ENCODE results near the gene PYCR2.
"Not testable (repeated sequence)": the region's sequence is repeated elsewhere in the genome, so short reads cannot be mapped to it uniquely, and the experiment has no call there.

GRCh38 chr1:225939097-225939938 lies 15.3 kb upstream of the PYCR2 start:
- TF ChIP-seq POLR2A (IDR thresholded peaks at IDR 0.05; ENCODE audit: low read length); NR3C1 (IDR thresholded peaks at IDR 0.05); TP53 (CRISPR knock-in tag; IDR thresholded peaks at IDR 0.05); SMC3 (IDR thresholded peaks at IDR 0.05); CHD2 (IDR thresholded peaks at IDR 0.05; ENCODE audit: low read length, partially characterized antibody); MAZ (IDR thresholded peaks at IDR 0.05; ENCODE audit: borderline replicate concordance, low read depth, low read length); MYC (IDR thresholded peaks at IDR 0.05; ENCODE audit: borderline replicate concordance, low read length); REST (IDR thresholded peaks at IDR 0.05); MAFK (IDR thresholded peaks at IDR 0.05; ENCODE audit: partially characterized antibody): not testable (repeated sequence)
- TF ChIP-seq, protein P1, sequence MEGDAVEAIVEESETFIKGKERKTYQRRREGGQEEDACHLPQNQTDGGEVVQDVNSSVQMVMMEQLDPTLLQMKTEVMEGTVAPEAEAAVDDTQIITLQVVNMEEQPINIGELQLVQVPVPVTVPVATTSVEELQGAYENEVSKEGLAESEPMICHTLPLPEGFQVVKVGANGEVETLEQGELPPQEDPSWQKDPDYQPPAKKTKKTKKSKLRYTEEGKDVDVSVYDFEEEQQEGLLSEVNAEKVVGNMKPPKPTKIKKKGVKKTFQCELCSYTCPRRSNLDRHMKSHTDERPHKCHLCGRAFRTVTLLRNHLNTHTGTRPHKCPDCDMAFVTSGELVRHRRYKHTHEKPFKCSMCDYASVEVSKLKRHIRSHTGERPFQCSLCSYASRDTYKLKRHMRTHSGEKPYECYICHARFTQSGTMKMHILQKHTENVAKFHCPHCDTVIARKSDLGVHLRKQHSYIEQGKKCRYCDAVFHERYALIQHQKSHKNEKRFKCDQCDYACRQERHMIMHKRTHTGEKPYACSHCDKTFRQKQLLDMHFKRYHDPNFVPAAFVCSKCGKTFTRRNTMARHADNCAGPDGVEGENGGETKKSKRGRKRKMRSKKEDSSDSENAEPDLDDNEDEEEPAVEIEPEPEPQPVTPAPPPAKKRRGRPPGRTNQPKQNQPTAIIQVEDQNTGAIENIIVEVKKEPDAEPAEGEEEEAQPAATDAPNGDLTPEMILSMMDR (IDR thresholded peaks at IDR 0.05) = not testable (repeated sequence)
- TF ChIP-seq, protein P2, sequence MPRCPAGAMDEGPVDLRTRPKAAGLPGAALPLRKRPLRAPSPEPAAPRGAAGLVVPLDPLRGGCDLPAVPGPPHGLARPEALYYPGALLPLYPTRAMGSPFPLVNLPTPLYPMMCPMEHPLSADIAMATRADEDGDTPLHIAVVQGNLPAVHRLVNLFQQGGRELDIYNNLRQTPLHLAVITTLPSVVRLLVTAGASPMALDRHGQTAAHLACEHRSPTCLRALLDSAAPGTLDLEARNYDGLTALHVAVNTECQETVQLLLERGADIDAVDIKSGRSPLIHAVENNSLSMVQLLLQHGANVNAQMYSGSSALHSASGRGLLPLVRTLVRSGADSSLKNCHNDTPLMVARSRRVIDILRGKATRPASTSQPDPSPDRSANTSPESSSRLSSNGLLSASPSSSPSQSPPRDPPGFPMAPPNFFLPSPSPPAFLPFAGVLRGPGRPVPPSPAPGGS (IDR thresholded peaks at IDR 0.05) = not testable (repeated sequence)
- TF ChIP-seq, protein P3, sequence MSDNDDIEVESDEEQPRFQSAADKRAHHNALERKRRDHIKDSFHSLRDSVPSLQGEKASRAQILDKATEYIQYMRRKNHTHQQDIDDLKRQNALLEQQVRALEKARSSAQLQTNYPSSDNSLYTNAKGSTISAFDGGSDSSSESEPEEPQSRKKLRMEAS (IDR thresholded peaks at IDR 0.05) = not testable (repeated sequence)

Data from A549 (cell line).